ENCODE results near the gene WFDC2.

Gene WFDC2

DNA sequence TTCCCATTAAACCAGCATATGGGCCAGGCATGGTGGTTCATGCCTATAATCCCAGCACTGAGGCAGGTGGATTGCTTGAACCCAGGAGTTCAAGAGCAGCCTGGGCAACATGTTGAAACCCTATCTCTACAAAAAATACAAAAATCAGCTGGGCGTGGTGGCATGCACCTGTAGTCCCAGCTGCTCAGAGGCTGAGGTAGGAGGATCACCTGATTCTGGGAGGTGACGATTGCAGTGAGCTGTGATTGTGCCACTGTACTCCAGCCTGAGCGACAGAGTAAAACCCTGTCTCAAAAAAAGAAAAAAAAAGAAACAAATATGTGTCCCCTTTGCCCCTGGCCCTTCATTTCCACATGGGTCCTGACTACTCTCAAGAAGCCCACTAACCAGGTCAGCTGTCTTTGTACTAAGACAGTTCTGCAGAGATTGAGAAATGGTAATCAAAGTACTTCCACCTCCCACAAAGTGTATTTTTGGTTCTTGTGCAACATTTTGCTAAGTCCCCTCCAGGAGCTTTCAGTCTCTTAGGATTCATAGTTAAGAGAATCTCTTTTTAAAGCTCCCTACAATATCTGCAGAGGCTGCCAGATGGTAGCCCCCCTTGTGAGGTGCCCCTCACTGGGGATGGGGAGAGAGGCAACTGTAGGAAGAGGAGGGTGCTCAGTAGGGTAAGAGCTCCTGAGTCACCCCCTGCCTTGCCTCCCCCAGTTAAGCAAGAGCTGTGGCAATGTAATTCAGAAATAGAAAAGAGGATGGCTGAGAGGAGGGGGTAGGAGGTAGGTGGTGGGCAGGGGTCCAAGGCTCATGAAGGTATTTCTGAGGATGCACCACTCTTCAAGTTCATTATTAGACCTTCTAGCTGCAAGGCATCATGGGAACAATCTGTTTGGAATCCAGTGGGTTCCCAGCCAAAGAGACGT, 16.5 kb upstream of the WFDC2 start:
- no peak overlapping the region for H3K23ac ChIP-seq (ENCODE audit: low read depth, low read length, poor library complexity)
- no peak overlapping the region for H2BK5ac ChIP-seq (ENCODE audit: low read length)
- H2AK5ac ChIP-seq (ENCODE audit: low read depth, low read length): no peak overlapping the region
- no peak overlapping the region for H4K91ac ChIP-seq (ENCODE audit: low read depth, low read length, poor library complexity)
- no peak overlapping the region for H3K4me3 ChIP-seq (ENCODE audit: low read length in 2 of 2)
- peaks cover 0 to 2% of the 10 kb centered on the region in 2 donors for H3K4me1 ChIP-seq (ENCODE audit: control insufficient read depth in 2 of 2, insufficient read depth in 1 of 2, low read depth in 1 of 2, low read length in 2 of 2)
- H3K9ac ChIP-seq (ENCODE audit: low read depth, low read length, poor library complexity): no peak overlapping the region
- no peak overlapping the region for H3K27ac ChIP-seq (replicated peaks; ENCODE audit: low read length)
- H3K4ac ChIP-seq (ENCODE audit: low read length): no peak overlapping the region
- no peak for DNase-seq (ENCODE audit: low spot score)
- H3K4me2 ChIP-seq (ENCODE audit: insufficient read depth, low read length, poor library complexity, severe bottlenecking): no peak overlapping the region
- no peak overlapping the region for H2BK120ac ChIP-seq (ENCODE audit: low read depth, low read length)
- no peak overlapping the region for H3K14ac ChIP-seq (ENCODE audit: low read length)
- no CpG with 5 or more reads among the region's 4 CpGs for WGBS, 2 donors (ENCODE audit: extremely low coverage in 2 of 2, insufficient read length in 2 of 2, insufficient replicate concordance in 1 of 2)
- H2BK15ac ChIP-seq (ENCODE audit: low read length): no peak overlapping the region
- no peak overlapping the region for H2AFZ ChIP-seq (ENCODE audit: low read length)
- H2BK12ac ChIP-seq (ENCODE audit: low read length): no peak overlapping the region
- no peak overlapping the region for H4K8ac ChIP-seq (ENCODE audit: low read depth, low read length)
- H3K27me3 ChIP-seq (ENCODE audit: control insufficient read depth in 3 of 3, insufficient read depth in 3 of 3, low read depth in 1 of 3, low read length in 3 of 3): no peaks in the 10 kb centered on the region
- no peaks in the 10 kb centered on the region for H3K9me3 ChIP-seq (replicated peaks in 1 of 2; ENCODE audit: control insufficient read depth in 2 of 2, insufficient read depth in 1 of 2, low read depth in 1 of 2, low read length in 2 of 2)
- no peaks in the 10 kb centered on the region for H3K79me1 ChIP-seq (ENCODE audit: low read depth, low read length)
- no peaks in the 10 kb centered on the region for H3K36me3 ChIP-seq (replicated peaks in 1 of 2; ENCODE audit: control insufficient read depth in 2 of 2, insufficient read depth in 2 of 2, low read length in 2 of 2)
- H3K18ac ChIP-seq (ENCODE audit: low read length): no peak overlapping the region

DNA sequence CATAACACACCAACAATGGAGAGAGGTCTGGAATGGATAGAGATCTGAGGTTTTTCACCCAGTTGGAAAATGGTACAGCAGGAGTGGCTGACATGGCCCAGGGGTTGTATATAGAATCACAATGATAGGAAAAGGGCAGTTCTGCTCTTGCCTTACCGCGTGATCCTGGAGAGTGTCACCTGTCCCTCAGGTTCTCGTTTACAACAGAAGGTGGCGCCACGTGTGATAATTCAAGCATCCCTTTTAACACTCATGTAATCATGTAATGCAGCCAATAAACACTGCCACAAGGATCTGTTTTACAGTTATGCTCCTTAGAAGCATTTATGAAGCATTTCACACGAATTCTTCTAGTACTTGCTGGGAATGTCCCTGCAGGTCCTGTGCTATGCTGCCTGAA, 12.9 kb upstream of the WFDC2 start:
- peak; percentile 20 for DNase-seq (ENCODE audit: low spot score)

DNA sequence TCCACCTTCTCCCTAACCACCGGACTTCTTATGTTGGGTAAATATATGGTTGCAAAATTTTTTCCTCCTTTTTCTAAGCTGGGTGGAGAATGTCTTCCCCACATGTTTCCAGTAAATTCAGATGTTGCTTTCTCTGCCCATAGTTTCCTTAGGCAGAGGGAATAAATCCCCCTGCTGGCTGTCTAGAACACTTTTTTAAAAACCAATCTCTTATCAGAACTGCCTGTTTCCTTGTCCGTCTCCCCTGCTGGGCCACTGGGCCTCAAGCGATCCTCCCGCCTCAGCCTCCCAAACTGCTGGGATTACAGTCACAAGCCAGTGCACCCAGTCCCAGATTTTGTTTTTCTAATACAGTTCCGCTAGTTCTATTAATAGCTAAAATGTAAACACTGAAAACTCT, 9.9 kb upstream of the WFDC2 start:
- Histone ChIP-seq H4K8ac (ENCODE audit: low read depth, low read length) (no peak overlapping the region), H2BK120ac (ENCODE audit: low read depth, low read length) (no peak overlapping the region), H2AK5ac (ENCODE audit: low read depth, low read length) (no peak overlapping the region), H3K18ac (ENCODE audit: low read length) (no peak overlapping the region), H3K9ac (ENCODE audit: low read depth, low read length, poor library complexity) (no peak overlapping the region), H3K4me3 (ENCODE audit: low read length in 2 of 2) (no peak overlapping the region), H4K91ac (ENCODE audit: low read depth, low read length, poor library complexity) (no peak overlapping the region), H3K14ac (ENCODE audit: low read length) (no peak overlapping the region), H2BK12ac (ENCODE audit: low read length) (no peak overlapping the region), H3K4me1 (ENCODE audit: control insufficient read depth in 2 of 2, insufficient read depth in 1 of 2, low read depth in 1 of 2, low read length in 2 of 2) (peaks cover 0 to 2% of the 10 kb centered on the region in 2 donors), H3K23ac (ENCODE audit: low read depth, low read length, poor library complexity) (no peak overlapping the region), H2BK5ac (ENCODE audit: low read length) (no peak overlapping the region), H3K79me1 (ENCODE audit: low read depth, low read length) (no peaks in the 10 kb centered on the region), H3K27ac (replicated peaks; ENCODE audit: low read length) (no peak overlapping the region), H3K9me3 (replicated peaks in 1 of 2; ENCODE audit: control insufficient read depth in 2 of 2, insufficient read depth in 1 of 2, low read depth in 1 of 2, low read length in 2 of 2) (no peaks in the 10 kb centered on the region), H3K4me2 (ENCODE audit: insufficient read depth, low read length, poor library complexity, severe bottlenecking) (no peak overlapping the region), H2AFZ (ENCODE audit: low read length) (no peak overlapping the region), H3K36me3 (replicated peaks in 1 of 2; ENCODE audit: control insufficient read depth in 2 of 2, insufficient read depth in 2 of 2, low read length in 2 of 2) (no peaks in the 10 kb centered on the region), H2BK15ac (ENCODE audit: low read length) (no peak overlapping the region), H3K27me3 (ENCODE audit: control insufficient read depth in 3 of 3, insufficient read depth in 3 of 3, low read depth in 1 of 3, low read length in 3 of 3) (peaks cover 0 to 16% (median 0%) of the 10 kb centered on the region in 3 experiments), H3K4ac (ENCODE audit: low read length) (no peak overlapping the region)
- WGBS, 2 donors (ENCODE audit: extremely low coverage in 2 of 2, insufficient read length in 2 of 2, insufficient replicate concordance in 1 of 2): no CpG with 5 or more reads among the region's 5 CpGs
- DNase-seq (ENCODE audit: low spot score): no peak

More for the DNA sequence above, 12.9 kb upstream of the WFDC2 start:
- Histone ChIP-seq H3K79me1 (ENCODE audit: low read depth, low read length) (no peaks in the 10 kb centered on the region), H2BK120ac (ENCODE audit: low read depth, low read length) (no peak overlapping the region), H3K14ac (ENCODE audit: low read length) (no peak overlapping the region), H4K8ac (ENCODE audit: low read depth, low read length) (no peak overlapping the region), H3K9me3 (replicated peaks in 1 of 2; ENCODE audit: control insufficient read depth in 2 of 2, insufficient read depth in 1 of 2, low read depth in 1 of 2, low read length in 2 of 2) (no peaks in the 10 kb centered on the region), H4K91ac (ENCODE audit: low read depth, low read length, poor library complexity) (no peak overlapping the region), H2AK5ac (ENCODE audit: low read depth, low read length) (no peak overlapping the region), H2AFZ (ENCODE audit: low read length) (no peak overlapping the region), H3K4ac (ENCODE audit: low read length) (no peak overlapping the region), H3K27ac (replicated peaks; ENCODE audit: low read length) (no peak overlapping the region), H3K9ac (ENCODE audit: low read depth, low read length, poor library complexity) (no peak overlapping the region), H3K4me2 (ENCODE audit: insufficient read depth, low read length, poor library complexity, severe bottlenecking) (no peak overlapping the region), H3K36me3 (replicated peaks in 1 of 2; ENCODE audit: control insufficient read depth in 2 of 2, insufficient read depth in 2 of 2, low read length in 2 of 2) (no peaks in the 10 kb centered on the region), H3K4me3 (ENCODE audit: low read length in 2 of 2) (no peak overlapping the region), H2BK5ac (ENCODE audit: low read length) (no peak overlapping the region), H3K27me3 (ENCODE audit: control insufficient read depth in 3 of 3, insufficient read depth in 3 of 3, low read depth in 1 of 3, low read length in 3 of 3) (peaks cover 0 to 6% (median 0%) of the 10 kb centered on the region in 3 experiments), H3K4me1 (ENCODE audit: control insufficient read depth in 2 of 2, insufficient read depth in 1 of 2, low read depth in 1 of 2, low read length in 2 of 2) (peaks cover 0 to 2% of the 10 kb centered on the region in 2 donors), H3K18ac (ENCODE audit: low read length) (no peak overlapping the region), H2BK15ac (ENCODE audit: low read length) (no peak overlapping the region), H2BK12ac (ENCODE audit: low read length) (no peak overlapping the region), H3K23ac (ENCODE audit: low read depth, low read length, poor library complexity) (no peak overlapping the region)
- WGBS, 2 donors (ENCODE audit: extremely low coverage in 2 of 2, insufficient read length in 2 of 2, insufficient replicate concordance in 1 of 2): no CpG with 5 or more reads among the region's 6 CpGs

DNA sequence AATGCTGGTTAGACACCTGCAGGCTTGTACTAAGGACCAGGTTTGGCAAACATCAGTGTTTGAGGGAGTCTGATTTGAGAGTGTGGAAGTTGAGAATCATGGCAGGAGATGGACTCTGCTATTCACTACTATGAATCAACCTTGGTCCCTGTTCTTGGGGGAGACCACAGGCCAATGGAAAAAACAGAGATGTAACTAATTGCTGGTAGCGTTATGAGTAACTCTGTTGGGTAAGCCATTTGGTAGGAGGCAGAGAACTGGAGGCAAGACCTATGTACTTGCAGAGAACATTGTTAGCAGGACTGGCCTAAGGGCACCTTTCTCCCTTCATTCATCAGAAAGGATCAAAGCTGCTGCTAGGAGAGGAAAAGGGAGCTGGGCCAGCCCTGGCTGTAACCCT, 8.3 kb upstream of the WFDC2 start:
- Histone ChIP-seq H4K91ac (ENCODE audit: low read depth, low read length, poor library complexity) (no peak overlapping the region), H4K8ac (ENCODE audit: low read depth, low read length) (no peak overlapping the region), H3K4me3 (ENCODE audit: low read length in 2 of 2) (no peak overlapping the region), H2BK15ac (ENCODE audit: low read length) (no peak overlapping the region), H3K23ac (ENCODE audit: low read depth, low read length, poor library complexity) (no peak overlapping the region), H2AK5ac (ENCODE audit: low read depth, low read length) (no peak overlapping the region), H3K27me3 (ENCODE audit: control insufficient read depth in 3 of 3, insufficient read depth in 3 of 3, low read depth in 1 of 3, low read length in 3 of 3) (peaks cover 0 to 29% (median 0%) of the 10 kb centered on the region in 3 experiments), H3K36me3 (replicated peaks in 1 of 2; ENCODE audit: control insufficient read depth in 2 of 2, insufficient read depth in 2 of 2, low read length in 2 of 2) (no peaks in the 10 kb centered on the region), H3K18ac (ENCODE audit: low read length) (no peak overlapping the region), H3K14ac (ENCODE audit: low read length) (no peak overlapping the region), H2BK120ac (ENCODE audit: low read depth, low read length) (no peak overlapping the region), H3K9ac (ENCODE audit: low read depth, low read length, poor library complexity) (no peak overlapping the region), H2AFZ (ENCODE audit: low read length) (no peak overlapping the region), H3K9me3 (replicated peaks in 1 of 2; ENCODE audit: control insufficient read depth in 2 of 2, insufficient read depth in 1 of 2, low read depth in 1 of 2, low read length in 2 of 2) (no peaks in the 10 kb centered on the region), H3K4ac (ENCODE audit: low read length) (no peak overlapping the region), H2BK5ac (ENCODE audit: low read length) (no peak overlapping the region), H3K4me2 (ENCODE audit: insufficient read depth, low read length, poor library complexity, severe bottlenecking) (no peak overlapping the region), H3K27ac (replicated peaks; ENCODE audit: low read length) (no peak overlapping the region), H3K79me1 (ENCODE audit: low read depth, low read length) (no peaks in the 10 kb centered on the region), H2BK12ac (ENCODE audit: low read length) (no peak overlapping the region), H3K4me1 (ENCODE audit: control insufficient read depth in 2 of 2, insufficient read depth in 1 of 2, low read depth in 1 of 2, low read length in 2 of 2) (peaks cover 0 to 2% of the 10 kb centered on the region in 2 donors)
- no CpG with 5 or more reads among the region's 1 CpG for WGBS, 2 donors (ENCODE audit: extremely low coverage in 2 of 2, insufficient read length in 2 of 2, insufficient replicate concordance in 1 of 2)
- DNase-seq (ENCODE audit: low spot score): no peak

Measured in neuronal stem cell (in vitro differentiated cells).